Thyroid gland (tissue), 4 donors: ENCODE results near the gene NLK.

Experiments used
- CTCF ChIP-seq, 6 experiments: fragments of 200-600 bp in 3 of 6; fragments of 450-650 bp in 3 of 6; sonication (generic) in 3 of 6; IDR thresholded peaks; one replicate each; pipeline ENCODE4 v1.5.1; 2016 to 2019; ENCODE audit warnings: antibody characterized with exemption in 6 of 6, mild to moderate bottlenecking in 2 of 6, inconsistent platforms in 1 of 6, moderate library complexity in 1 of 6
- POLR2A ChIP-seq, 2 donors: fragments of 450-650 bp; IDR thresholded peaks; one replicate each; pipeline ENCODE4 v1.6.1; 2017; ENCODE audit warnings: antibody characterized with exemption in 2 of 2, mild to moderate bottlenecking in 2 of 2, moderate library complexity in 1 of 2

DNA sequence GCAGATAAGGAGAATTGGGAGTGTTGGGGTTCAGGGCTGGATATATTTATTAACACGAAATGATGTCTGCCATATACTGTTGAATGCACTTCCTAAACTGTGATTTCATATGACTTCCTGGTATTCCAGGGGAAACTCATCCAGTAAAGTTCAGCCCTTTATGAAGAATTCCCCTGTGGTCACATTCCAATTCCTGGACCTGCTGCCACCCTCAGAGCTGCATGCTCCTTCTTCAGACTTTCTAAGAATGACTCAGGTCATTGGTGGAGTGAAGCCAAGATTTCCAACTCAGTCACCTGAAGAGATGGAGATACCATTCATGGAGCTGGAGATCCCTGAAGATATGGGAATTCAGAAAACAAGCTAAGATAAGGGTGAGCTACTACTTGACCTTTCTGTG is 162.3 kb downstream of the NLK start:
- TF ChIP-seq POLR2A (IDR thresholded peaks at IDR 0.05) (no peak), CTCF (IDR thresholded peaks at IDR 0.05) (no peak)
